ENCODE measurements around the gene MIEF1. TPM values are rescaled to one million over a fixed set of nuclear protein-coding genes. Genes with fewer than 3 reads are reported as not detected.

The MIEF1 gene
- total RNA-seq, 2 experiments from 2014 or later: 48.2 to 51.1 TPM

- Mint-ChIP-seq H3K9me3 (no peaks in the 10 kb centered on the region), H3K27me3 (no peaks in the 10 kb centered on the region), H3K4me3 (no peak overlapping the region), H3K36me3 (ENCODE audit: low read depth) (no peaks in the 10 kb centered on the region), H3K27ac (no peak overlapping the region), H3K4me1 (ENCODE audit: low read depth) (no peaks in the 10 kb centered on the region)
- DNase-seq (peak; percentile 37), ATAC-seq (no peak)
- ChIA-PET CTCF (interaction anchor here (0.8 to 1.1 kb wide), 3 partner anchors 10 to 18 kb away, joined by 3 read pairs; no protein-coding TSS in a partner anchor), POLR2A (interaction anchor here (0.7 kb wide), 1 partner anchor 14 kb away, joined by 3 read pairs; no protein-coding TSS in a partner anchor)
- intact Hi-C loops (cut with micrococcal nuclease): no loop called here
- no peak for TF ChIP-seq CTCF (IDR thresholded peaks at IDR 0.05)
These were observed 23.6 kb upstream of the MIEF1 start for GRCh38 chr22:39478441-39478850.

- intact Hi-C loops (cut with micrococcal nuclease): no loop called here
These were observed 22.8 kb upstream of the MIEF1 start for GRCh38 chr22:39479254-39479653.

GRCh38 chr22:39480557-39480956, 21.5 kb upstream of the MIEF1 start:
- no peak overlapping the region for H3K4me3 Mint-ChIP-seq
- no peaks in the 10 kb centered on the region for H3K4me1 Mint-ChIP-seq (ENCODE audit: low read depth)
- CTCF ChIA-PET: interaction anchor here (3.8 kb wide), 1 partner anchor 13 kb away, joined by 16 read pairs; no protein-coding TSS in a partner anchor
- POLR2A ChIA-PET: interaction anchor here (1.0 kb wide), 1 partner anchor 40 kb away, joined by 3 read pairs; the partner anchor contains the start of gene ATF4
- H3K27ac Mint-ChIP-seq: no peak overlapping the region
- no peaks in the 10 kb centered on the region for H3K36me3 Mint-ChIP-seq (ENCODE audit: low read depth)
- intact Hi-C loops (cut with micrococcal nuclease): no loop called here
- no peaks in the 10 kb centered on the region for H3K27me3 Mint-ChIP-seq
- H3K9me3 Mint-ChIP-seq: no peaks in the 10 kb centered on the region
- TF ChIP-seq CTCF (IDR thresholded peaks at IDR 0.05): no peak
- no peak for ATAC-seq
- no peak for DNase-seq

More at GRCh38 chr22:39479254-39479653, 22.8 kb upstream of the MIEF1 start:
- Mint-ChIP-seq H3K36me3 (ENCODE audit: low read depth) (no peaks in the 10 kb centered on the region), H3K9me3 (no peaks in the 10 kb centered on the region), H3K4me1 (ENCODE audit: low read depth) (no peaks in the 10 kb centered on the region), H3K4me3 (no peak overlapping the region), H3K27me3 (no peaks in the 10 kb centered on the region), H3K27ac (no peak overlapping the region)
- no peak for TF ChIP-seq CTCF (IDR thresholded peaks at IDR 0.05)
- POLR2A ChIA-PET: interaction anchor here (0.7 kb wide), 1 partner anchor 15 kb away, joined by 3 read pairs; no protein-coding TSS in a partner anchor
- CTCF ChIA-PET: interaction anchor here (1.1 kb wide), 1 partner anchor 14 kb away, joined by 3 read pairs; no protein-coding TSS in a partner anchor
- no peak for DNase-seq
- no peak for ATAC-seq

- intact Hi-C loops (cut with micrococcal nuclease): no loop called here
- TF ChIP-seq CTCF (IDR thresholded peaks at IDR 0.05): no peak
- POLR2A ChIA-PET: interaction anchor here (1.0 kb wide), 1 partner anchor 40 kb away, joined by 3 read pairs; the partner anchor contains the start of gene ATF4
- no peaks in the 10 kb centered on the region for H3K36me3 Mint-ChIP-seq (ENCODE audit: low read depth)
- H3K4me3 Mint-ChIP-seq: no peak overlapping the region
- H3K27me3 Mint-ChIP-seq: no peaks in the 10 kb centered on the region
- ATAC-seq: no peak
- no peak for DNase-seq
- H3K27ac Mint-ChIP-seq: no peak overlapping the region
- no peaks in the 10 kb centered on the region for H3K9me3 Mint-ChIP-seq
- no peaks in the 10 kb centered on the region for H3K4me1 Mint-ChIP-seq (ENCODE audit: low read depth)
- CTCF ChIA-PET: interaction anchor here (3.8 kb wide), 1 partner anchor 13 kb away, joined by 16 read pairs; no protein-coding TSS in a partner anchor
These were observed 21.0 kb upstream of the MIEF1 start for GRCh38 chr22:39481054-39481453.

GRCh38 chr22:39481595-39481994, 20.5 kb upstream of the MIEF1 start:
- POLR2A ChIA-PET: interaction anchor here (1.0 kb wide), 1 partner anchor 39 kb away, joined by 3 read pairs; the partner anchor contains the start of gene ATF4
- H3K36me3 Mint-ChIP-seq (ENCODE audit: low read depth): no peaks in the 10 kb centered on the region

More at GRCh38 chr22:39481595-39481994, 20.5 kb upstream of the MIEF1 start:
- H3K4me3 Mint-ChIP-seq: no peak overlapping the region
- intact Hi-C loops (cut with micrococcal nuclease): no loop called here
- TF ChIP-seq CTCF (IDR thresholded peaks at IDR 0.05): no peak
- no peaks in the 10 kb centered on the region for H3K9me3 Mint-ChIP-seq
- DNase-seq (no peak), ATAC-seq (no peak)
- no peaks in the 10 kb centered on the region for H3K4me1 Mint-ChIP-seq (ENCODE audit: low read depth)
- CTCF ChIA-PET: interaction anchor here (0.6 to 3.8 kb wide), 5 partner anchors 9 to 150 kb away, joined by 3 to 16 read pairs (median 5); no protein-coding TSS in a partner anchor
- no peaks in the 10 kb centered on the region for H3K27me3 Mint-ChIP-seq
- H3K27ac Mint-ChIP-seq: no peak overlapping the region

Measured in activated CD8-positive, alpha-beta T cell treated with anti-CD3 and anti-CD28 coated beads for 36 hours (primary cell).